Measurements from ENCODE around the gene POLR2L.

DNA sequence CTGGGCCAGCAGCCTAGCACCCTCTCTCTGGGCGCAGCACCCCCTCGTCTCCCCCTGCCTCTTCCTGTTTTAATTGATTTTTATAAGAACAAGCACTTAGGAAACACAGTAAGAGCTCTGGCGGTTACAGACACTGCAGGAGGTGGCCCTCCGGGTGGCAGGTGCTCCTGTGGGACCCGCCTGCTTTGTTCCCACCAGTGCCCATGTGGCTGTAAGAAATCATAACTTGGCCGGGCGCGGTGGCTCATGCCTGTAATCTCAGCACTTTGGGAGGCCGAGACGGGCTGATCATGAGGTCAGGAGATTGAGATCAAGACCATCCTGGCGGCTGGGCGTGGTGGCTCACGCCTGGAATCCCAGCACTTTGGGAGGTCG, 18.8 kb upstream of the POLR2L start:
- TF ChIP-seq, protein P1, sequence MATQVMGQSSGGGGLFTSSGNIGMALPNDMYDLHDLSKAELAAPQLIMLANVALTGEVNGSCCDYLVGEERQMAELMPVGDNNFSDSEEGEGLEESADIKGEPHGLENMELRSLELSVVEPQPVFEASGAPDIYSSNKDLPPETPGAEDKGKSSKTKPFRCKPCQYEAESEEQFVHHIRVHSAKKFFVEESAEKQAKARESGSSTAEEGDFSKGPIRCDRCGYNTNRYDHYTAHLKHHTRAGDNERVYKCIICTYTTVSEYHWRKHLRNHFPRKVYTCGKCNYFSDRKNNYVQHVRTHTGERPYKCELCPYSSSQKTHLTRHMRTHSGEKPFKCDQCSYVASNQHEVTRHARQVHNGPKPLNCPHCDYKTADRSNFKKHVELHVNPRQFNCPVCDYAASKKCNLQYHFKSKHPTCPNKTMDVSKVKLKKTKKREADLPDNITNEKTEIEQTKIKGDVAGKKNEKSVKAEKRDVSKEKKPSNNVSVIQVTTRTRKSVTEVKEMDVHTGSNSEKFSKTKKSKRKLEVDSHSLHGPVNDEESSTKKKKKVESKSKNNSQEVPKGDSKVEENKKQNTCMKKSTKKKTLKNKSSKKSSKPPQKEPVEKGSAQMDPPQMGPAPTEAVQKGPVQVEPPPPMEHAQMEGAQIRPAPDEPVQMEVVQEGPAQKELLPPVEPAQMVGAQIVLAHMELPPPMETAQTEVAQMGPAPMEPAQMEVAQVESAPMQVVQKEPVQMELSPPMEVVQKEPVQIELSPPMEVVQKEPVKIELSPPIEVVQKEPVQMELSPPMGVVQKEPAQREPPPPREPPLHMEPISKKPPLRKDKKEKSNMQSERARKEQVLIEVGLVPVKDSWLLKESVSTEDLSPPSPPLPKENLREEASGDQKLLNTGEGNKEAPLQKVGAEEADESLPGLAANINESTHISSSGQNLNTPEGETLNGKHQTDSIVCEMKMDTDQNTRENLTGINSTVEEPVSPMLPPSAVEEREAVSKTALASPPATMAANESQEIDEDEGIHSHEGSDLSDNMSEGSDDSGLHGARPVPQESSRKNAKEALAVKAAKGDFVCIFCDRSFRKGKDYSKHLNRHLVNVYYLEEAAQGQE (IDR thresholded peaks at IDR 0.05; ENCODE audit: insufficient read depth in 1 of 2, low read depth in 2 of 2, low read length in 2 of 2): no peak
- no peak for TF ChIP-seq SIN3A (IDR thresholded peaks at IDR 0.05; ENCODE audit: borderline replicate concordance, insufficient read depth, low read length)
- TF ChIP-seq POLR2AphosphoS5 (IDR thresholded peaks at IDR 0.05; ENCODE audit: low read depth, low read length): no peak
- TF ChIP-seq FOXP2 (optimal IDR thresholded peaks at IDR 0.05; ENCODE audit: borderline replicate concordance, extremely low read depth, extremely low read length, insufficient read depth): no peak
